GM23248 (cell line): ENCODE data around the gene TENT5C. TPM values are rescaled to one million over a fixed set of nuclear protein-coding genes. Genes with fewer than 3 reads are reported as not detected.

Experiments
- DNase-seq: peaks from one replicate; pipeline ENCODE4 v3.0.0-alpha.2; 2015
- H2AFZ ChIP-seq: fragments of 200-600 bp; sonication (generic); 2 replicates; pipeline ENCODE4 v1.6.1; 2016; ENCODE audit warnings: antibody characterized with exemption
- H3F3A ChIP-seq: fragments of 200-600 bp; sonication (generic); 2 replicates; pipeline ENCODE4 v1.6.1; 2016; ENCODE audit warnings: mild to moderate bottlenecking, antibody characterized with exemption, mixed run types; ENCODE audit not compliant: insufficient read depth
- H3K27ac ChIP-seq: fragments of 200-600 bp; sonication (generic); 2 replicates; pipeline ENCODE4 v1.5.1; 2016; ENCODE audit warnings: mild to moderate bottlenecking
- H3K27me3 ChIP-seq: fragments of 200-600 bp; sonication (generic); replicated peaks from 2 replicates; pipeline ENCODE4 v1.6.1; 2016; ENCODE audit warnings: mild to moderate bottlenecking; ENCODE audit not compliant: insufficient read depth
- H3K36me3 ChIP-seq: fragments of 200-600 bp; sonication (generic); 2 replicates; pipeline ENCODE4 v1.6.1; 2016; ENCODE audit warnings: low read depth, mild to moderate bottlenecking
- H3K4me1 ChIP-seq: fragments of 200-600 bp; sonication (generic); 2 replicates; pipeline ENCODE4 v1.6.1; 2016; ENCODE audit warnings: mild to moderate bottlenecking; ENCODE audit not compliant: insufficient read depth
- H3K4me2 ChIP-seq: fragments of 200-600 bp; sonication (generic); one replicate; pipeline ENCODE4 v1.6.1; 2016; ENCODE audit warnings: mild to moderate bottlenecking; ENCODE audit not compliant: unreplicated experiment
- H3K4me3 ChIP-seq: fragments of 200-600 bp; sonication (generic); 2 replicates; pipeline ENCODE4 v1.5.1; 2016; ENCODE audit warnings: mild to moderate bottlenecking
- H3K79me2 ChIP-seq: fragments of 200-600 bp; sonication (generic); 2 replicates; pipeline ENCODE4 v1.6.1; 2016; ENCODE audit warnings: mild to moderate bottlenecking; ENCODE audit not compliant: insufficient read depth
- H3K9ac ChIP-seq: fragments of 200-600 bp; sonication (generic); 2 replicates; pipeline ENCODE4 v1.6.1; 2016; ENCODE audit warnings: mild to moderate bottlenecking
- H3K9me2 ChIP-seq: fragments of 200-600 bp; sonication (generic); 2 replicates; pipeline ENCODE4 v1.6.1; 2016; ENCODE audit warnings: mixed run types, mild to moderate bottlenecking, moderate library complexity; ENCODE audit not compliant: insufficient read depth
- H3K9me3 ChIP-seq: fragments of 200-600 bp; sonication (generic); one replicate; pipeline ENCODE4 v1.6.1; 2017; ENCODE audit warnings: low read depth
- H4K20me1 ChIP-seq: fragments of 200-600 bp; sonication (generic); 2 replicates; pipeline ENCODE4 v1.6.0; 2016; ENCODE audit not compliant: insufficient read depth
- EZH2 ChIP-seq: fragments of 200-600 bp; sonication (generic); IDR thresholded peaks from 2 replicates; pipeline ENCODE4 v1.6.1; 2018; ENCODE audit warnings: antibody characterized with exemption, mild to moderate bottlenecking; ENCODE audit not compliant: insufficient read depth, poor library complexity, severe bottlenecking
- EZH2phosphoT487 ChIP-seq: fragments of 200-600 bp; sonication (generic); IDR thresholded peaks from 2 replicates; pipeline ENCODE4 v1.6.1; 2018; ENCODE audit warnings: antibody characterized with exemption, moderate library complexity, mild to moderate bottlenecking, low read depth; ENCODE audit not compliant: insufficient read depth
- WGBS, 2 experiments: methylation state at CpG; one replicate each; pipeline ENCODE4 v1.1.6; 2015 to 2017; ENCODE audit warnings: low lambda C conversion rate in 2 of 2, low coverage in 1 of 2; ENCODE audit errors: missing lambda C conversion rate in 2 of 2; 5-methylcytosine and 5-hydroxymethylcytosine counted together
- in situ Hi-C: fragments of 300-500 bp; cut with MboI; formaldehyde crosslinking; loops from 2 replicates; pipeline ENCODE4 v1.15.0; 2020
- polyA plus RNA-seq: library from polyadenylated mRNA; unstranded; fragments of >200 nt; fragmentation: Nextera tagmentation; extraction: Ambion mirVana; gene quantifications from 2 replicates; pipeline ENCODE4 v1.2.1, GENCODE V29; 2016
- total RNA-seq: library from RNA; depleted of rRNA; stranded (reverse); fragments of >200 nt; shearing (Covaris generic); gene quantifications from 2 replicates; pipeline ENCODE4 v1.2.3, GENCODE V29; 2014

The TENT5C gene
- total and polyA plus RNA-seq, 2 experiments from 2014 or later: 0.20 TPM; not detected in 1

DNA sequence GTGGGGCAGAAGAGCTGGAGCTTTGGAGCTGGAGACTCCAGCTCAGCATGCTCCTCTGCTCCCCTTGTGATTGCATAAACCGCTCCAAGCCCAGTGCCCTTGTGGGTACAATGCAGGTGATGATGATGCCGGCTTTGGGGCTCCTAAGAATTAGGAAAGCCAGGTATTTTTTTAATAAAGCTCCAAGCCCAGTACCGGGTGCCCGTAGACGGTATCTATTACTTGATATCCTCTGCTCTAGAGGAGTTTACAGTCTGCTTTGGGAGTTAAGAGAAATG is 27.2 kb downstream of the TENT5C start:
- in situ Hi-C loops: no loop called here
- TF ChIP-seq EZH2phosphoT487: no peak
- TF ChIP-seq EZH2: no peak
- Histone ChIP-seq H4K20me1 (no peaks in the 10 kb centered on the region), H3K9me2 (no peaks in the 10 kb centered on the region), H3K9me3 (no peaks in the 10 kb centered on the region), H2AFZ (no peak overlapping the region), H3K27ac (no peak overlapping the region), H3K9ac (no peak overlapping the region), H3K36me3 (no peaks in the 10 kb centered on the region), H3K27me3 (peaks cover 22% of the 10 kb centered on the region), H3F3A (no peaks in the 10 kb centered on the region), H3K4me2 (no peak overlapping the region), H3K4me1 (no peaks in the 10 kb centered on the region), H3K79me2 (no peaks in the 10 kb centered on the region), H3K4me3 (no peak overlapping the region)
- DNase-seq: no peak
- 66 to 68% methylated on average over 5 of the region's 5 CpGs for WGBS, 2 experiments

DNA sequence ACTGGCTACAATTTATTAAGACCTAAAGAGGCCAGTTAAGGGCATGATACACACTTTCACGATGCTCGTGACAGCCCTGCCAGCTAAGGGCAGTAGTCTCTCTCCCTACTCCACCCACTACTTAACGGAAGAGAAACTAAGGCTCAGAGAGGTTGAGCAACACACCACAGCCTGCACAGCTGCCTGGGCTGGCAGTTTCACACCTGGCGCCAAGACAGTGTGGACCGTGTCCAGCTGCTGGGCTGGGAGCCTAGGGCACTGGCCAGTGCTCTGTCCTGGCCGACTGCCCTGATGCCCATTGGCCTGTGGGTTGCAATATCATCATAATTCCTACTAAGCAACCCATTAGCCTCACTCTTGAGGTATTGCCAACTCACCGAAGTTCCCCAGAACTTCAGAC is 27.6 kb downstream of the TENT5C start:
- Histone ChIP-seq H3K9me3 (no peaks in the 10 kb centered on the region), H3K27ac (no peak overlapping the region), H3K4me2 (no peak overlapping the region), H2AFZ (no peak overlapping the region), H3K4me1 (no peaks in the 10 kb centered on the region), H3K9ac (no peak overlapping the region), H4K20me1 (no peaks in the 10 kb centered on the region), H3K79me2 (no peaks in the 10 kb centered on the region), H3K4me3 (no peak overlapping the region), H3K9me2 (no peaks in the 10 kb centered on the region), H3K27me3 (peaks cover 22% of the 10 kb centered on the region), H3F3A (no peaks in the 10 kb centered on the region), H3K36me3 (no peaks in the 10 kb centered on the region)
- in situ Hi-C loops: no loop called here
- no peak for DNase-seq
- WGBS, 2 experiments: 70 to 79% methylated on average over 7 of the region's 7 CpGs
- TF ChIP-seq EZH2: no peak
- no peak for TF ChIP-seq EZH2phosphoT487

DNA sequence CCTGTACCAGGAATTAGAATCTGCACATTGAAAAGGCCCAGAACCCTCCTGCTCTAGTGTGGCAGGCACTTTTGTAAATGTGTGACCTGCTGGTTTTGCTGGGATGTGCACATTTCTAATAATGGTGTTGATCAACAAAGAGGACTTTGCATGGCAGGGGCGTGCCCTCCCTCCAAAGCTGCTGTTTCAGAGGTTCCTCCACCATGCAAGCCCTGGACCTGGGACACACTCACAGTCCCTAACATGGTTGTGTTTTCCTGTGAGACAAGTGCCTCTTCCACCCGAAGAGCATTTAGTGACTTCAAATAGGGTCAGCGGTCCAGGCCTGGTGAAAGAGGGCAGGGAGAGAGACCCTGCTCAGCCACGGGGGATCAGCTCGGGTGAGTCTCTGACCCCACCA is 28.1 kb downstream of the TENT5C start:
- H3K27me3 ChIP-seq: peaks cover 22% of the 10 kb centered on the region
- WGBS, 2 experiments: 68 to 70% methylated on average over 5 of the region's 5 CpGs
- H3F3A ChIP-seq: no peaks in the 10 kb centered on the region

DNA sequence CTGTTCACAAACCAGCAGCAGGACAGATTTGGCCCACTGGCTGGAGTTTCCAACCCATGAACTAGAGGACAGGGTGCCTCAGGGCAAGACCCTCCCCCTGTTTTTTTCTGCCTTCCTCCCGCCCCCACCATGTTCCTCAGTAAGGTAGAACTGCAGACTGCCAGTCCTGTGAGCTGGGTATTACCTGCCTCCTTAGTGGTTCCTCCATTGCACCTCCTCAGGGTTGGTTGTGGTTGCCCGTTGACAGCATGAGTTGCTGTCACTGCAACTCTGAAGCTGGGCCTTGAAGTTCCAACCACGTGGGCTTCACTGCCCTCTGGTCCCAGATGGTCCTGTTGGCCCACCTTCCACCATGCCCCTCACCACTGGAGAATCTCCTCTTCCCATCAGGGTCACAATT is 28.8 kb downstream of the TENT5C start:
- no peaks in the 10 kb centered on the region for H3K4me1 ChIP-seq
- WGBS, 2 experiments: 52 to 54% methylated on average over 3 of the region's 3 CpGs
- no peaks in the 10 kb centered on the region for H3K9me3 ChIP-seq
- no peak overlapping the region for H3K9ac ChIP-seq
- no peak overlapping the region for H3K27ac ChIP-seq
- H2AFZ ChIP-seq: no peak overlapping the region
- H3K27me3 ChIP-seq: peaks cover 22% of the 10 kb centered on the region
- no peak overlapping the region for H3K4me2 ChIP-seq
- TF ChIP-seq EZH2 (no peak), EZH2phosphoT487 (no peak)
- no peaks in the 10 kb centered on the region for H3F3A ChIP-seq
- DNase-seq: no peak
- no peaks in the 10 kb centered on the region for H3K36me3 ChIP-seq
- H3K4me3 ChIP-seq: no peak overlapping the region
- H4K20me1 ChIP-seq: no peaks in the 10 kb centered on the region
- no peaks in the 10 kb centered on the region for H3K79me2 ChIP-seq
- no peaks in the 10 kb centered on the region for H3K9me2 ChIP-seq
- in situ Hi-C loops: no loop called here

More for the DNA sequence above, 28.1 kb downstream of the TENT5C start:
- Histone ChIP-seq H3K4me1 (no peaks in the 10 kb centered on the region), H3K4me2 (no peak overlapping the region), H3K36me3 (no peaks in the 10 kb centered on the region), H4K20me1 (no peaks in the 10 kb centered on the region), H3K9ac (no peak overlapping the region), H3K79me2 (no peaks in the 10 kb centered on the region), H2AFZ (no peak overlapping the region), H3K27ac (no peak overlapping the region), H3K4me3 (no peak overlapping the region), H3K9me3 (no peaks in the 10 kb centered on the region), H3K9me2 (no peaks in the 10 kb centered on the region)
- in situ Hi-C loops: no loop called here
- no peak for TF ChIP-seq EZH2phosphoT487
- no peak for TF ChIP-seq EZH2
- no peak for DNase-seq

DNA sequence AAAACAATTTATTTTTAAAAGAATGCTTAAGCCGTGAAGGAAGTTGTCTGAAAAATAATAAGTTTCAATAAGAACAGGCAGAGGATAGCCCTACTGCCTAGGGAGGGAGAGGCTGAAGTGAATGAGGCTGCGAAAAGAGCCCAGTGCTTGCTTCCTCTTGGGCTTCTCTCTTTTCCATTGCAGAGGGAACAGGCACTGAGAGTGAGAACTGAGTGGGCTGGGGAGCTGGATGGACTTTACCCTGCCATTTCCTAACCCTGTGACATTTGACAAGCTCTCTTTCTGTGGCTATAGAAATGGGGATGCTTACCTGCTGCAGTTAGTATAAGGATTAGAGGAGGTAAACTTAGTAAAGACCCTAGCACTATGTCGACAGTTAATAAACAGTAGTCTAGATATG is 30.0 kb downstream of the TENT5C start:
- H4K20me1 ChIP-seq: no peaks in the 10 kb centered on the region
- peaks cover 28% of the 10 kb centered on the region for H3K27me3 ChIP-seq
- WGBS, 2 experiments: 67 to 68% methylated on average over 3 of the region's 3 CpGs
- no peak overlapping the region for H3K4me2 ChIP-seq
- H3K9me3 ChIP-seq: no peaks in the 10 kb centered on the region
- no peaks in the 10 kb centered on the region for H3K9me2 ChIP-seq
- H3K79me2 ChIP-seq: no peaks in the 10 kb centered on the region
- DNase-seq: no peak
- no peak overlapping the region for H3K27ac ChIP-seq
- no peaks in the 10 kb centered on the region for H3F3A ChIP-seq
- H3K4me3 ChIP-seq: no peak overlapping the region
- no peak overlapping the region for H3K9ac ChIP-seq
- no peaks in the 10 kb centered on the region for H3K36me3 ChIP-seq
- TF ChIP-seq EZH2 (no peak), EZH2phosphoT487 (no peak)
- H2AFZ ChIP-seq: no peak overlapping the region
- no peaks in the 10 kb centered on the region for H3K4me1 ChIP-seq
- in situ Hi-C loops: no loop called here
